ENCODE results near the gene KLHL8.

GRCh38 chr4:87262886-87263285, 42.5 kb upstream of the KLHL8 start:
- TF ChIP-seq CTCF (IDR thresholded peaks at IDR 0.05), result no peak
- TF ChIP-seq POLR2A (IDR thresholded peaks at IDR 0.05), result no peak
